Posterior vena cava (tissue), 2 donors: ENCODE data around the gene UBR2. TPM values are rescaled to one million over a fixed set of nuclear protein-coding genes. Genes with fewer than 3 reads are reported as not detected.

Experiments used
- total RNA-seq, 2 donors: library from RNA; stranded (reverse); fragmentation: NEBNext Ultra II Directional; extraction: Animal tissue kit (Norgen Biotek cat#: 25700); gene quantifications; one replicate each; pipeline ENCODE4 v1.2.1, GENCODE V29; 2021
- donor health status: DM: yes; HTN: yes; CAD: no.
- donor health status: DM: yes; HTN: yes; CAD: no.

The UBR2 gene
- total RNA-seq, 2 donors from 2014 or later, result 29.3 to 29.4 TPM

Other genes starting within 250 kb of the UBR2 start
- gene TRERF1, start 112.1 kb upstream of the UBR2 start, total RNA-seq, result 1 to 10 TPM; 3.4 to 5.6 TPM
- 1 to 10 TPM in 1 of 2 donors, under 1 TPM in 1; 1.00 to 2.2 TPM for gene PRPH2, start 158.6 kb downstream of the UBR2 start, total RNA-seq
- 10 to 100 TPM; 13.9 to 16.2 TPM for gene TBCC, start 182.1 kb downstream of the UBR2 start, total RNA-seq
- gene BICRAL, start 218.0 kb downstream of the UBR2 start, total RNA-seq, result 10 to 100 TPM; 16.9 to 18.5 TPM